ENCODE measurements around the gene TOP1. TPM values are rescaled to one million over a fixed set of nuclear protein-coding genes. Genes with fewer than 3 reads are reported as not detected.

Gene TOP1
- total and polyA plus RNA-seq, 2 of the 4 experiments (the other 2 are of a cell fraction) = 14.0 to 21.5 TPM

- H2BK20ac ChIP-seq (ENCODE audit: low read depth, low read length) = peak overlapping the region; percentile 70; the same call in 1 of the 2 replicates
- no CpG with 5 or more reads among the region's 3 CpGs for WGBS, 2 experiments (ENCODE audit: extremely low coverage in 2 of 2, insufficient read length in 1 of 2)
- intact Hi-C loops (cut with micrococcal nuclease) (no loop called here), in situ Hi-C loops (cut with MboI; ENCODE audit: low sequenced_read_pairs) (no loop called here), dilution Hi-C loops (cut with HindIII; ENCODE audit: low sequenced_read_pairs, unreplicated experiment) (no loop called here)
- peak overlapping the region; percentile 76 for H2BK15ac ChIP-seq (ENCODE audit: low read depth, low read length)
- peak overlapping the region; percentile 72 for H2BK120ac ChIP-seq (ENCODE audit: low read depth, low read length)
- no peak overlapping the region for H3K4me2 ChIP-seq (ENCODE audit: low read depth, low read length)
- H3K27me3 ChIP-seq (ENCODE audit: control insufficient read depth, insufficient read depth, low read length) = no peaks in the 10 kb centered on the region
- POLR2A ChIA-PET (ENCODE audit: unreplicated experiment) = no interaction called here
- peaks cover 19% of the 10 kb centered on the region for H3K4me1 ChIP-seq (ENCODE audit: control insufficient read depth, insufficient read depth, low read length)
- H3K9ac ChIP-seq (ENCODE audit: low read depth, low read length) = peak overlapping the region; percentile 26; the same call in 1 of the 2 replicates
- H4K8ac ChIP-seq (ENCODE audit: low read depth in 2 of 2, low read length in 2 of 2) = peak overlapping the region; percentile 48 to 66
- peak overlapping the region; percentile 11 for H3K14ac ChIP-seq (replicated peaks; ENCODE audit: low read depth, low read length)
- peak overlapping the region; percentile 7; the same call in 1 of the 2 replicates for H3K56ac ChIP-seq (ENCODE audit: extremely low read depth, insufficient read depth, low read length)
- H3K18ac ChIP-seq (ENCODE audit: low read depth, low read length) = peak overlapping the region; percentile 8; the same call in 1 of the 2 replicates
- H4K20me1 ChIP-seq (ENCODE audit: insufficient read depth, low read length) = no peaks in the 10 kb centered on the region
- no TSS peak for BruUV-seq (replicated peaks)
- CTCF ChIA-PET = interaction anchor here (0.9 to 1.3 kb wide), 3 partner anchors 19 to 71 kb away, joined by 3 to 4 read pairs (median 3); no protein-coding TSS in a partner anchor
- H2BK5ac ChIP-seq (ENCODE audit: low read depth, low read length, poor library complexity, severe bottlenecking) = peak overlapping the region; percentile 26
- H2AK9ac ChIP-seq (replicated peaks; ENCODE audit: low read depth, low read length, poor library complexity) = no peak overlapping the region
- no peaks in the 10 kb centered on the region for H3K9me3 ChIP-seq (ENCODE audit: control insufficient read depth, insufficient read depth, low read length)
- peaks cover 26% of the 10 kb centered on the region for H3K9me1 ChIP-seq (ENCODE audit: insufficient read depth, low read length)
- no peak overlapping the region for H4K5ac ChIP-seq (ENCODE audit: low read depth, low read length)
- H3K27ac ChIP-seq (ENCODE audit: insufficient read depth, low read length) = peak overlapping the region; percentile 68
- no peaks in the 10 kb centered on the region for H3K36me3 ChIP-seq (ENCODE audit: control insufficient read depth, insufficient read depth, low read length)
- H4K91ac ChIP-seq (ENCODE audit: insufficient read depth, low read depth, low read length) = peak overlapping the region; percentile 11; the same call in 1 of the 2 replicates
- no peak overlapping the region for H3K4me3 ChIP-seq (ENCODE audit: insufficient read depth, low read depth, low read length)
- peak overlapping the region; percentile 2 for H2AFZ ChIP-seq (replicated peaks; ENCODE audit: low read length, poor library complexity)
- H3K23ac ChIP-seq (ENCODE audit: low read depth, low read length) = peak overlapping the region; percentile 71; the same call in 1 of the 2 replicates
- TF ChIP-seq MAZ (IDR thresholded peaks at IDR 0.05; ENCODE audit: borderline replicate concordance, low read depth, low read length) (no peak), RCOR1 (IDR thresholded peaks at IDR 0.05; ENCODE audit: insufficient replicate concordance, low read length) (no peak), CHD1 (IDR thresholded peaks at IDR 0.05; ENCODE audit: low read depth, low read length) (no peak), FOS (IDR thresholded peaks at IDR 0.05; ENCODE audit: low read depth, low read length) (no peak), BHLHE40 (IDR thresholded peaks at IDR 0.05; ENCODE audit: low read depth, low read length) (no peak), NFE2L2 (IDR thresholded peaks at IDR 0.05; ENCODE audit: low read depth, low read length) (no peak), CTCF (conservative IDR thresholded peaks at IDR 0.05; ENCODE audit: low read depth, low read length) (no peak), RAD21 (IDR thresholded peaks at IDR 0.05; ENCODE audit: low read length) (no peak)
- peak; percentile 5 for ATAC-seq (ENCODE audit: low read depth)
- peak; percentile 69 for DNase-seq
- H2AK5ac ChIP-seq (ENCODE audit: low read depth, low read length) = peak overlapping the region; percentile 10; the same call in 1 of the 2 replicates
- H3K79me1 ChIP-seq (ENCODE audit: low read depth in 1 of 2, low read length in 2 of 2) = peaks cover 4 to 46% of the 10 kb centered on the region in 2 experiments; a peak in 3 of 4 replicates
- peak overlapping the region; percentile 33; the same call in 1 of the 2 replicates for H3K4ac ChIP-seq (ENCODE audit: low read depth, low read length)
Observed at GRCh38 chr20:41009946-41010345, 18.7 kb upstream of the TOP1 start.
